Measurements from ENCODE around the gene FUT9. TPM values are rescaled to one million over a fixed set of nuclear protein-coding genes. Genes with fewer than 3 reads are reported as not detected.

The FUT9 gene
- total and polyA plus RNA-seq, 10 of the 15 experiments (the other 5 are each of a cell fraction or from before 2014, with no cell fraction given): not detected

DNA sequence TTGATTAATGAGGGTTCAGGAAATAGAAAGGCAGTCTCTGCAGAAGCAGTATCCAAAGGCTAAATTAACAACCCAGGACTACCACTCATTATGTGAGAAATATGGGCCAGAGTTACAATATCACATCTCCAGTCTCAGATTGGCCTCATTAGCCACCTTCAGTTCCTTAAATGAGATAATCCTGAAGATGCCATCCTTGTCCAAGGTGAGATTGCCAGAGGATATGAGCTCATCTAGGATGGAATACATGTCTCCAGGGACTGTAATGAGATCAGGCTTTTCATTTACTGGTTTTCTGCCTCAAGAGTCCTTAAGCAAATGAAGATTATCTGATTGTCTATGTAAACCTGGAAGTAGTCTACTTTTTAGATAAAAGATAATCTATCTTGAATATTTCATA, 196.3 kb downstream of the FUT9 start:
- DNase-seq (ENCODE audit: low read depth, low spot score) (no peak), ATAC-seq (no peak), FAIRE-seq (no peak)
- RAD21 ChIA-PET (ENCODE audit: unreplicated experiment): no interaction called here
- H3K27me3 ChIP-seq (replicated peaks in 1 of 2; ENCODE audit: control insufficient read depth in 2 of 2, insufficient read depth in 2 of 2, low read length in 1 of 2): no peaks in the 10 kb centered on the region
- no peak overlapping the region for H2AFZ ChIP-seq (ENCODE audit: control insufficient read depth, low read depth, low read length)
- H3K9me3 ChIP-seq (replicated peaks; ENCODE audit: control insufficient read depth, insufficient read depth, low read length): no peaks in the 10 kb centered on the region
- H3K79me2 ChIP-seq (ENCODE audit: control insufficient read depth, insufficient read depth, low read length): no peaks in the 10 kb centered on the region
- POLR2A ChIA-PET: no interaction called here
- intact Hi-C loops (cut with micrococcal nuclease; ENCODE audit: unreplicated experiment) (no loop called here), in situ Hi-C loops (cut with MboI) (no loop called here)
- no TSS peak for BruUV-seq (replicated peaks)
- SMC1A ChIA-PET (ENCODE audit: uncharacterized antibody, unreplicated experiment): interaction anchor here (2.1 kb wide), 1 partner anchor 28 kb away, joined by 4 read pairs; no protein-coding TSS in a partner anchor
- no peaks in the 10 kb centered on the region for H4K20me1 ChIP-seq (ENCODE audit: control insufficient read depth, insufficient read depth)
- CTCF ChIA-PET: interaction anchor here (0.5 to 0.7 kb wide), 2 partner anchors 65 to 163 kb away, joined by 3 read pairs; no protein-coding TSS in a partner anchor
- no peak overlapping the region for H3K27ac ChIP-seq (ENCODE audit: control insufficient read depth, insufficient read depth)
- no peak overlapping the region for H3K4me3 ChIP-seq
- no peak overlapping the region for H3K9ac ChIP-seq (ENCODE audit: control insufficient read depth, insufficient read depth, low read length)
- H3K36me3 ChIP-seq (ENCODE audit: control insufficient read depth in 2 of 2, insufficient read depth in 2 of 2, low read length in 1 of 2): no peaks in the 10 kb centered on the region
- no peak overlapping the region for H3K4me2 ChIP-seq (ENCODE audit: control insufficient read depth, insufficient read depth)
- no peaks in the 10 kb centered on the region for H3K4me1 ChIP-seq (ENCODE audit: control insufficient read depth, insufficient read depth, low read length)
- TF ChIP-seq PBX3 (IDR thresholded peaks at IDR 0.05; ENCODE audit: insufficient replicate concordance, low read depth, low read length) (no peak), ESRRA (IDR thresholded peaks at IDR 0.05; ENCODE audit: low read length) (no peak), NFXL1 (IDR thresholded peaks at IDR 0.05; ENCODE audit: borderline replicate concordance) (no peak), DPF2 (IDR thresholded peaks at IDR 0.05) (no peak), NFYA (IDR thresholded peaks at IDR 0.05; ENCODE audit: borderline replicate concordance, low read depth, low read length) (no peak), ATF2 (IDR thresholded peaks at IDR 0.05; ENCODE audit: low read length) (no peak), SUPT20H (IDR thresholded peaks at IDR 0.05; ENCODE audit: borderline replicate concordance, control insufficient read depth, low read depth, low read length) (no peak), REST (IDR thresholded peaks at IDR 0.05; ENCODE audit: low read depth, low read length) (no peak), SIX5 (IDR thresholded peaks at IDR 0.05; ENCODE audit: low read depth, low read length, severe bottlenecking) (no peak), NBN (IDR thresholded peaks at IDR 0.05) (no peak), ZNF622 (IDR thresholded peaks at IDR 0.05) (no peak), NR2C1 (IDR thresholded peaks at IDR 0.05) (no peak), EP300 (IDR thresholded peaks at IDR 0.05; ENCODE audit: borderline replicate concordance in 1 of 2, control insufficient read depth in 1 of 2, low read depth in 2 of 2, low read length in 2 of 2) (no peak)
- TF ChIP-seq, protein P1, sequence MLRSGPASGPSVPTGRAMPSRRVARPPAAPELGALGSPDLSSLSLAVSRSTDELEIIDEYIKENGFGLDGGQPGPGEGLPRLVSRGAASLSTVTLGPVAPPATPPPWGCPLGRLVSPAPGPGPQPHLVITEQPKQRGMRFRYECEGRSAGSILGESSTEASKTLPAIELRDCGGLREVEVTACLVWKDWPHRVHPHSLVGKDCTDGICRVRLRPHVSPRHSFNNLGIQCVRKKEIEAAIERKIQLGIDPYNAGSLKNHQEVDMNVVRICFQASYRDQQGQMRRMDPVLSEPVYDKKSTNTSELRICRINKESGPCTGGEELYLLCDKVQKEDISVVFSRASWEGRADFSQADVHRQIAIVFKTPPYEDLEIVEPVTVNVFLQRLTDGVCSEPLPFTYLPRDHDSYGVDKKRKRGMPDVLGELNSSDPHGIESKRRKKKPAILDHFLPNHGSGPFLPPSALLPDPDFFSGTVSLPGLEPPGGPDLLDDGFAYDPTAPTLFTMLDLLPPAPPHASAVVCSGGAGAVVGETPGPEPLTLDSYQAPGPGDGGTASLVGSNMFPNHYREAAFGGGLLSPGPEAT (IDR thresholded peaks at IDR 0.05; ENCODE audit: low read depth): no peak
- TF ChIP-seq, protein P2, sequence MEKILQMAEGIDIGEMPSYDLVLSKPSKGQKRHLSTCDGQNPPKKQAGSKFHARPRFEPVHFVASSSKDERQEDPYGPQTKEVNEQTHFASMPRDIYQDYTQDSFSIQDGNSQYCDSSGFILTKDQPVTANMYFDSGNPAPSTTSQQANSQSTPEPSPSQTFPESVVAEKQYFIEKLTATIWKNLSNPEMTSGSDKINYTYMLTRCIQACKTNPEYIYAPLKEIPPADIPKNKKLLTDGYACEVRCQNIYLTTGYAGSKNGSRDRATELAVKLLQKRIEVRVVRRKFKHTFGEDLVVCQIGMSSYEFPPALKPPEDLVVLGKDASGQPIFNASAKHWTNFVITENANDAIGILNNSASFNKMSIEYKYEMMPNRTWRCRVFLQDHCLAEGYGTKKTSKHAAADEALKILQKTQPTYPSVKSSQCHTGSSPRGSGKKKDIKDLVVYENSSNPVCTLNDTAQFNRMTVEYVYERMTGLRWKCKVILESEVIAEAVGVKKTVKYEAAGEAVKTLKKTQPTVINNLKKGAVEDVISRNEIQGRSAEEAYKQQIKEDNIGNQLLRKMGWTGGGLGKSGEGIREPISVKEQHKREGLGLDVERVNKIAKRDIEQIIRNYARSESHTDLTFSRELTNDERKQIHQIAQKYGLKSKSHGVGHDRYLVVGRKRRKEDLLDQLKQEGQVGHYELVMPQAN (conservative IDR thresholded peaks at IDR 0.05): no peak

All from GM12878 (cell line).